Islet precursor cell (in vitro differentiated cells): ENCODE data around the gene ZYG11B.
"Not testable (repeated sequence)": the region's sequence is repeated elsewhere in the genome, so short reads cannot be mapped to it uniquely, and the experiment has no call there.

Source experiments
- DNase-seq: peaks from one replicate; pipeline ENCODE4 v3.0.0-alpha.2; 2018

Gene ZYG11B

DNA sequence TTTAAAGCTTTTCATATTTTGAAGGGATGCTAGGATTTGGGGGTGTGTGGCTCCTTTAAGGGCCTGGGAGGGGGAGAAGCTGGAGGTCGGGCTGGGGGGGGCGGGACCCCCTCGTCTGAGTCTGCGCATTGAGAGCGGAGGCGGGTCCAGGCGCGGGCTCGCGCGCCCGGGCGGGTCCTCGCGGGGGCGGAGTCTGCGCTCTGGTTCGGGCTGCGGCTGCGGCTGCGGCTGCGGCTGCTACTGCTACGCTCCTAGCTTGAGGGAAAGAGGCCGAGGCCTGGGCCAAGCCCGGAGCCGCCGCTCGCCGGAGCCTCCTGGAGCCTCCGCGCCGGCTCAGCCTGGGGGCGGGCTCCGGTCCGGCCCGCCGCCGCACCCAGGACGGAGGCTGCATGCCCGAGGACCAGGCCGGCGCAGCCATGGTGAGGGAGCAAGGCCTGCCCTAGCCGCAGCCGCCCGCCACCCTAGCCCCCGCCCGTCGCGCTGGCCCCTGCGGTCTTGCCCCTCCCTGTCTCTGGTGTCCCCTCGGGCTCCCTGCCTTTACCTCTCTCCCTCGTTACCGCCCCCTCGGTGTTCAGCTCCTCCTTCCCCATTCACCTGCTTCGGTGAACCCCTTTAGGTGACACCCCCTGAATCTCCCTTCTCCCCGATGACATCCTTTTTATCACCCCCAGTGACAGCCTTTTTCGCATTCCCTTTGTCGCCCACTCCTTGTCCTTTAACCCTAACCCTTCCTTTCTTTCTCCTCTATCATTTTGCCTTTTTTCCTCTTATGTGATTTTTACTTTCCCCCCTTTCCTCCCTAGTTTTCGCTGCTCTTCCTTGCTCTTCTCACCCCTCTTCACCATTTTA lies at the start of gene ZYG11B:
TSS of gene ZYG11B (plus strand) at position 189 of the 849 bp plus-strand sequence. CDS start at position 390, 201 bp downstream.
- DNase-seq = peak; percentile 95

DNA sequence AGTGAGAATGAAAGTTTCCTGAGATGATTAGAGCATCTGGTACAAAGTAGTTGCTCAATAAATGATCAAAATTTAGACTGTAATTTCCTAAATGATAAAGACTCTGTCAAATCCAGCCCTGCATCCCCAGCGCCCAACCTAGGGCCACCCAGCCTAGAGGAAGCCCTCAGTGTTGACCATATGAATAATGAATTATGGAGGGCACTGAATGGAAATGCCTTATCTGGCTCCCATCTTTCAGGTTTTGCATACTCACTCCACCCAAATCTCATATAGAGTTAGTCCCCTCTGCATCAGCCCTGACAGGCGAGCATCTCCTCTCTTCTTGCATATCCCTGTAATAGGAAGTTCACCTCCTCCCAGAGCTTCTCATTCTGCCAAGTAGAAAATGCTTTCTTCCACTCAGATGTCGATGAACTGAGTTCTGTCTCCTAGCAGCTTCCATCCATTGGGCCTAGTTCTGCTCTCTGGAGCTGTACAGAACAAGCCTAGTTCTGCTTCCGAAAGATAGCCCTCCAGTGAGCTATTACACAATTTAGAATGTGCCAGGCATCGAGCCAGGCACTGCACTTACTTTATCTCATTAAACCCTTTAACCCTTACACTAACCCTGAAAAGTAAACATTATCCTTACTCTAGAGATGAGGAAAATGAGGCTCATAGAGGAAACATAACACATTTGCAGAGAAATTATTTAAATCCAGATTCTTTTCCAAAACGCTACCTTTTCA lies 49.0 kb upstream of the ZYG11B start:
- DNase-seq = no peak

DNA sequence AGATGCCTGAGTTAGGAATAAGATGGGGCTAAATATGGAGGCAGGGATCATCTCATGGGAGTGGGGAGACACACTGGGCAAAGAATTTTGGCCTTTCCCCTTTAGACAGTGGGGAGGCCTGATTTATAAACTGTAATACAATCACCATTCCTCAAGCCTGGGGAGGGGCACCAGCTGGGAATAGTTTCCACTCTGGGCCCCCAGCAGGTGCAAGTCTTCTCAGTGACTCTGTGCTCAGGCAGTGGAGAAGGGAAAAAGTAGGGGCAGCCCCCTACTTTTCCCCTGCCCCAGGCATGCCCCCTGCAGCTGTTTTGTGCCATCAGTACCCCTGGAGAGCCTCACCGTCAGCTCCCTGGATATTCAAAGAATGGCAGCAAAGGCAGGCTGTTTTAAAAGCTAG lies 47.2 kb upstream of the ZYG11B start:
- no peak for DNase-seq

DNA sequence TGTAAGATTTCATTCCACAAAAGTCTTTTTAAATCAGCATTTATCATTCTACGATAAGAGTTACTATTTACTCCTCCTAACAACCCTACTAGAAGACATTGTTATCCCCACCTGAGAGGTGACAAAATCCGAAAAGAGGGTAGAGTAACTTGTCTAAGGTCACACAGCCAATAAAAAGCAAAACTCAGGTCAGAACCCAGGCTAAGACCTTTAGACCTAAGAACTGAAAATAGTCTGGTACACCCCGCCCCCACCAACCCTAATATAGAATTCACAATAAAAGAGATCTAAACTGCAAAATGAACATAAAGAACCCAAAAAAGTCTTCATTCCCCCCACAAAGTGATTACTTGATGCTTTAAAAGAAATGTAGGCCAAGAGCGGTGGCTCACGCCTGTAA lies 46.8 kb upstream of the ZYG11B start:
- no peak for DNase-seq

DNA sequence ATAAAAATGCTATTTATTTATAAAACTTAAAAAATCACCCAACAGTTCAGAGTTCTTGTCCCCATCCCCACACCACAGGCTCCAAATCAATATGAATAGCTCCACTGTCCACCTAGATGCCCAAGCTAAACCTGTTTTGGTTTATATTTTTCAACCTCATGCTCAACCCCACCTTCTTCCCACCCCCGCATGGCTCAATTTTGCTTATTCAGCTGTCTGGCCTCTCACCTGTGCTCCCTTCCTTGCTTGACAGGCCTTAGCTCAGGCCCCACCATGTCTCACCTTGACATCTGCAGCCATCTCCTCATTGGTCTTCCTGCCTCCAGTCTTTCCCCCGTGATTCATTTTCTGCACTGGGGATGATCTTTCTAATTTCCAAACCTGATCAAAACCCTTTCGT lies 45.9 kb upstream of the ZYG11B start:
- DNase-seq = no peak

DNA sequence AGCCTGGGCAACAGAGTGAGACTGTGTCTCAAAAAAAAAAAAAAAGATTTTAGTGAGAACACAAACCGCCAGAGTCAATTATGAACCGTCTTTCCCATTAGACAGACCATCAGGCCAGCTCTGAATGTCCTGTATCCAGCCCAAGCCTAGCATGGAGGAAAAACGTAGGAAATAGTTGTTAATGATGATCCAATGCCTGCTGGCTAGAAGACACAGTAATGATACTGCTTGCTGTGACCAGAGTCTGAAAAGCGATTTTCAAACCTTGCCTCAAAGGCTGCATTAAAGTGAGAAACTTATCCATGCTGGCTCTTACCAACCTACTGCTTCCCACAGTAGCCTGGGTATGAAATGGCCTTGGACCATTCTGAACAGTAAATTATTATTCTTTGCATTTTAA lies 45.1 kb upstream of the ZYG11B start:
- no peak for DNase-seq

DNA sequence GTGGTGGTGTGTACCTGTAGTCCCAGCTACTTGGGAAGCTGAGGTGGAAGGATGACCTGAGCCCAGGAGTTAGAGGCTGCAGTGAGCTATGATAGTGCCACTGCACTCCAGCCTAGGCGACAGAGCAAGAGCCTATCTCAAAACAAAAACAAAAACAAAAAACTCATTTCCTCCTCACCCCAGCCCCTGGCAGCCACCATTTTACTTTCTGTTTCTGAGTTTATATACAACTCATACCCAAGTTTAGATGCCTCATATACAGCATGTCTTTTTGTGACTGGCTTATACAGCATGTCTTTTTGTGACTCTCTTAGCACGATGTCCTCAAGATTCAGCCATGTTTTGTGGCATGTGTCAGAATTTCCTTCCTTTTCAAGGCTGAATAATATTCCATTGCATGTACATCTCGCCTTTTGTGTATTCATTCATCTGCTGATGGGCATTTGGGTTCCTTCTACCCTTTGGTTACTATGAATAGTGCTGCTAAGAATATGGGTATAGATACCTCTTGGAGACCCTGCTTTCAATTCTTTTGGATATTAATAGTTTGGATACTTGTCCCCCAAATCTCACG lies 42.8 kb upstream of the ZYG11B start:
- DNase-seq = no peak

DNA sequence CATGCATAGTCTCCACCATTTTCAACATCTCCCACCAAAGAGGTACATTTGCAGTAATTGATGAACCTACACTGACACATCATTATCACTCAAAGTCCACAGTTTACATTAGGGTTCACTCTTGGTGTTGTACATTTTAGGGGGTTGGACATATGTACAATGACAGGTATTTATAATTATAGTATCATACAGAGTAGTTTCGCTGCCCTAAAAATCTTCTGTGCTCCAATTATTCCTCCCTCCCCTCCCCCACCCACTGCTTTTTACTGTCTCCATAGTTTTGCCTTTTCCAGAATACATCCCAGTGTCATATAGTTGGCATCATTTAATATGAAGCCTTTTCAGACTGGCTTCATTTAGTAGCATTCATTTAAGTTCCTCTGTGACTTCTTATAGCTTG lies 41.7 kb upstream of the ZYG11B start:
- no peak for DNase-seq

- DNase-seq = peak; percentile 78
Measured at GRCh38 chr1:52686261-52686751, 39.9 kb upstream of the ZYG11B start.

DNA sequence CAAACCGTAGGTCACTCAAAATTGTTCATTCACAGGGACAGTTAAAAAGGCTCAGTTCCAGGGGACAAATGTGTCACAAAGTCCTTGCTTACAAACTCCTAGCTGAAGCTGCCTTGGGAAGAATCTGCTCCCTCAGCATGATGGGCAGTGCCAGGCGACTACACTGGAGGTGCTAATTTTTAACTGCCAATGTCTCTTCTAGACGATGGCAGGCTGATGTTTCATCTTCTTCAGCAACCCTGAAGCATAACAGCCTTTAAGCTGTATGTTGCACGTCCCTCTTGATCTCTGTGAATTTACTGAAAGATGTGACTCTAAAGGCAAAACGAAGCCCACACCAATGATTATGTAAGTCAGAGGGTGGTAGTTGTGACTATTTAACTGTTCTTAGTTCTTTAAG lies 39.4 kb upstream of the ZYG11B start:
- no peak for DNase-seq

DNA sequence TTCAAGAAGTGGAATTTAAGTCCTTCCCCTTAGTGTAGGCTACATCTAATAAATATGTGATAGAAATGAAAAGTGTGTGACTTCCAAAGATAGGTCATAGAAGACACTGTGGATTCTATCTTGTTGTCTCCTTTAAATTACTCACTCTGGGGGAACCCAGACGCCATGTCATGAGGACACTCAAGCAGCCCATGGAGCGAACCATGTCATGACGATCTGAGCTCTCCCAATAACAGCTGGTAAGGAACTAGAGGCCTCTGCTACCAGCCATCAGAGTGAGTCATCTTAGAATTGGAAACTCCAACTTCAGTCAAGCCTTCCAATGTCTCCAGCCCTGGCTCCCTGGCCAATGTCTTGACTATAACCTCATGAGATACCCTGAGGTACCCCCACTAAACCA lies 34.4 kb upstream of the ZYG11B start:
- DNase-seq = no peak

GRCh38 chr1:52692697-52693096 lies 33.6 kb upstream of the ZYG11B start:
- no peak for DNase-seq

GRCh38 chr1:52693351-52693750 lies 32.9 kb upstream of the ZYG11B start:
- DNase-seq = not testable (repeated sequence)

- no peak for DNase-seq
Measured at GRCh38 chr1:52693843-52694242, 32.4 kb upstream of the ZYG11B start.

DNA sequence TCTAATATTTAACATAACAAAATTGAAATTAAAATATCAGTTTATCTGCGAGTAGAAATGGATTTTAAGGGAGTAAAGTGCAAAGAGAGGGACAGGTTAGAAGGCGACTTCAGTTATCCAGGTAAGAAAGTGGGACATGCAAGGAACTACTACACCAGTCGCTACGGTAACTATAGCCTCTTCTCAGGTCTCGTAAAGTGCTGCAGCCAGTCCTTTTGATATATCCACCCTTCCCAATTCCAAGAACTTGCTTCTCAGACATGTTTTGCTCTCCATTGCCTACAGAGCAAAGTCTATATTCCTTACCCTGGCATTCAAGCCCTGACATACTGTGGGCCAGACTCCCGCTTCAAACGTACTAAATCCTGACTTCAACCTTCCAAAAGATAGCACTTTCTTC lies 30.6 kb upstream of the ZYG11B start:
- DNase-seq = no peak

DNA sequence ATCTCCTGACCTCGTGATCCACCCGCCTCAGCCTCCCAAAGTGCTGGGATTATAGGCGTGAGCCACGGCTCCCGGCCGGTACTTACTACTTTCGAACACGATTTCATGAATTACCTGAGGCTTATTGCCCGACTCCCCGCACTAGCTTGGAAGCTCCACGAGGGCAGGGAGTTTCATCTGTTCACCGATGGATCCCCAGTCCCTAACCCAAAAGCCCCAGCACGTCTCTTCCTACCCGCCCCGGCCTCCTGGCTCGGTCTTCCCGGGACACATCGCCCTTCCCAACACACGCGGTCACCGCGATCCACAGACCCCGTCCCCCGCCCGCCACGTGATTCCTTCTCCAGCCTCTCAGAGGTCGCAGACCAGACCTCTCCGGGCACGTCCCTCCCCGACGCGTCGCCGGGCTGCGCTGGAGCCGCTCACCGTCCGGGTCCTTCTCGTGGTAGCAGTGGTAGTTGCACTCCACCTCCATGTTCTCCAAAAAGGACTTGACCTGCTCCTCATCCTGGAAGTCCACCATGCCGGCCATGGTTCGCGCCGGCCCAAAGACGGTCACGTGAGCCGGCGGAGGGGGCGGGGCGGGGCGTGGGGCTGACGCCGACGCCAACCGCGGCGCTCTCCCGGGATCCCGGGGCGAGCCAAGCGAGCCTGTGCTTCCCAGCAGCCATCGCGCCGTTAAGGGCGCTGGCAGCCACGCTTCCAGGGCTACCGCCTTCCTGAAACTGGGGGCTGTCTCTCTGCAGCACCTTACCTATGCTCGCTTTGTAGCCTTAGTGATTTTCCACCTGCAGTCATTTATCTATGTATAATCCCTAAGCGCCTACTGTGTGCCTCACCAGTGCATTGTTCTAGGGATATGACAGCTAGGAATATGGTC lies 28.2 kb upstream of the ZYG11B start, which contains the start of gene COA7:
TSS of gene COA7 (minus strand) at position 553 of the 880 bp plus-strand sequence. CDS start at position 532, 21 bp downstream.
- DNase-seq = peak; percentile 90

- DNase-seq = peak; percentile 97
Measured at GRCh38 chr1:52702886-52703787, 23.1 kb upstream of the ZYG11B start.

GRCh38 chr1:52706136-52706670 lies 20.1 kb upstream of the ZYG11B start:
- peak; percentile 86 for DNase-seq

GRCh38 chr1:52706941-52707926 lies 19.0 kb upstream of the ZYG11B start:
- DNase-seq = no peak
